Stomach smooth muscle (tissue), 2 donors: ENCODE measurements around the gene BTBD9.

Source experiments
- H3K27ac ChIP-seq: one replicate; pipeline ENCODE4 v1.7.0; 2013; ENCODE audit warnings: mild to moderate bottlenecking, low read length, inconsistent platforms
- H3K27me3 ChIP-seq, 2 donors: one replicate each; pipeline ENCODE4 v1.7.0; 2013; ENCODE audit warnings: low read length in 2 of 2; ENCODE audit not compliant: insufficient read depth in 2 of 2, control insufficient read depth in 1 of 2
- H3K36me3 ChIP-seq, 2 donors: one replicate each; pipeline ENCODE4 v1.7.0; 2013; ENCODE audit warnings: low read length in 2 of 2; ENCODE audit not compliant: control insufficient read depth in 2 of 2, insufficient read depth in 2 of 2
- H3K4me1 ChIP-seq: one replicate; pipeline ENCODE4 v1.7.0; 2013; ENCODE audit warnings: low read length; ENCODE audit not compliant: control insufficient read depth, insufficient read depth
- H3K4me3 ChIP-seq, 2 donors: one replicate each; pipeline ENCODE4 v1.7.0; 2013; ENCODE audit warnings: low read length in 2 of 2
- H3K9ac ChIP-seq, 2 donors: one replicate each; pipeline ENCODE4 v1.7.0; 2013; ENCODE audit warnings: low read length in 2 of 2, mild to moderate bottlenecking in 1 of 2
- H3K9me3 ChIP-seq, 2 donors: one replicate each; pipeline ENCODE4 v1.7.0; 2013; ENCODE audit warnings: low read length in 2 of 2; ENCODE audit not compliant: control insufficient read depth in 2 of 2
- donor health status: healthy.
- donor health status: Pancreatic carcinoma.

BTBD9 gene

GRCh38 chr6:38676974-38677544, 37.3 kb upstream of the BTBD9 start:
- Histone ChIP-seq H3K9ac (no peak overlapping the region), H3K9me3 (no peaks in the 10 kb centered on the region), H3K27ac (no peak overlapping the region), H3K4me3 (no peak overlapping the region), H3K4me1 (no peaks in the 10 kb centered on the region), H3K27me3 (no peaks in the 10 kb centered on the region), H3K36me3 (peaks cover 13 to 15% of the 10 kb centered on the region in 2 donors)

DNA sequence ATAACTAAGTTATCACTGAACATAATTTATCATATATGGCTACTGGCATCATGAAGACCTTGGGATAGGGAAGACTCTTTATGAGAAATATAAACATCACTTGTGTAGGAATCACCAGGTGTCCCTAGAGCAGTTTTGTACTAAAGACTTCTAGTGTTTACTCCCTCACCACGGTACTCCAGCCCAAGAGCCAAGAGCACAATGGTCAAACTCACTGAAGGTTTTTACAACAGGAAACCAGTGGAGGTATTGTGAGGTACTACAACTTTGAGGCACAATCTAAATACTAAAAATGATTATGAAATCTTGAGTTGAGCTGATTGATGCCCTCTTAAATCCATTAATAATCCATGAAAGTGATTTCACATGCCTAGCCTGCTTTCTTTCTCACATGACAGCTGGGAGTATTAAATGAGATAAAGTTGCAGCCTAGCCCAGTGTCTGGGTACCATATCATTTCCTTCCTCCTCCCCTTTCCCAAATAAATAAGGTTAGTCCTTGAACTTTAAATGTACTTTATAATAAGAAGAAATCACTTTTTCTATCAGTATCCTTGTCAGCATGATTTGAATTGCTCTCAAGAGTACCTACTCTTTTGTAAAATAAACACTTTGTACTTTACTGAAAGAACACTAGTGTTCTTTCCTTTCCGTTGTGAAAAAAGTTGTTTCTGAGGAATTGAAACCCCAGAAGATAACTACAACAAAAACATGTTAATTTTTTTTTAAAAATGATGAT, 36.7 kb upstream of the BTBD9 start:
- H3K27me3 ChIP-seq, result no peaks in the 10 kb centered on the region
- peaks cover 9 to 10% of the 10 kb centered on the region in 2 donors for H3K36me3 ChIP-seq
- no peak overlapping the region for H3K4me3 ChIP-seq
- no peaks in the 10 kb centered on the region for H3K9me3 ChIP-seq
- no peaks in the 10 kb centered on the region for H3K4me1 ChIP-seq
- H3K9ac ChIP-seq, result no peak overlapping the region
- H3K27ac ChIP-seq, result no peak overlapping the region

- Histone ChIP-seq H3K27me3 (no peaks in the 10 kb centered on the region), H3K4me3 (no peak overlapping the region), H3K4me1 (no peaks in the 10 kb centered on the region), H3K9me3 (no peaks in the 10 kb centered on the region), H3K36me3 (peaks cover 7 to 9% of the 10 kb centered on the region in 2 donors), H3K9ac (no peak overlapping the region), H3K27ac (no peak overlapping the region)
These were observed 33.9 kb upstream of the BTBD9 start for GRCh38 chr6:38673397-38674165.

GRCh38 chr6:38671885-38672467, 32.2 kb upstream of the BTBD9 start:
- Histone ChIP-seq H3K9me3 (no peaks in the 10 kb centered on the region), H3K4me1 (no peaks in the 10 kb centered on the region), H3K27me3 (no peaks in the 10 kb centered on the region), H3K36me3 (peaks cover 0 to 9% of the 10 kb centered on the region in 2 donors), H3K9ac (no peak overlapping the region), H3K27ac (no peak overlapping the region), H3K4me3 (no peak overlapping the region)

GRCh38 chr6:38658418-38659167, 18.9 kb upstream of the BTBD9 start:
- Histone ChIP-seq H3K9ac (no peak overlapping the region), H3K27ac (no peak overlapping the region), H3K27me3 (no peaks in the 10 kb centered on the region), H3K4me3 (no peak overlapping the region), H3K36me3 (peaks cover 0 to 2% of the 10 kb centered on the region in 2 donors), H3K4me1 (no peaks in the 10 kb centered on the region), H3K9me3 (no peaks in the 10 kb centered on the region)

DNA sequence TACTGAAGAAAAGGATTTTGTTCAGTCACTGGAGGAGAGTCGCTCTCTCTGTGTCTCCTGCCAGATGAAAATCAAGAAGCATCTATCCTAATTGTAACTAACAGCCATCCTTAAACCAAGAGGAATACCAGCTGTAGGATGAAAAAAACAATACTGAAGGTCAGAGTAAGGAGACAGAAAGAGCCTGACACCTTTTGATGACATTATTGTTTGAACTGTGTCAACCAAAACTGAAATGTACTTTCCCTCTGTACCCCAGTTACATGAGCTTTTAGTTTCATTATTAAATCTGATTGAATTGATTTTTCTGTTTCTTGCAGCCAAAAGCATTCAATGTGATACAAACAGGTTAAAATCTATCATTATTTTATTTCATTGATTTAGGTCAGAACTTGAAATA, 17.2 kb upstream of the BTBD9 start:
- no peaks in the 10 kb centered on the region for H3K9me3 ChIP-seq
- no peak overlapping the region for H3K4me3 ChIP-seq
- no peak overlapping the region for H3K9ac ChIP-seq
- no peaks in the 10 kb centered on the region for H3K27me3 ChIP-seq
- H3K4me1 ChIP-seq, result no peaks in the 10 kb centered on the region
- H3K27ac ChIP-seq, result no peak overlapping the region
- peaks cover 0 to 2% of the 10 kb centered on the region in 2 donors for H3K36me3 ChIP-seq

GRCh38 chr6:38654263-38654662, 14.5 kb upstream of the BTBD9 start:
- no peaks in the 10 kb centered on the region for H3K9me3 ChIP-seq
- peaks cover 2 to 4% of the 10 kb centered on the region in 2 donors for H3K36me3 ChIP-seq
- no peak overlapping the region for H3K27ac ChIP-seq
- H3K4me1 ChIP-seq, result no peaks in the 10 kb centered on the region
- H3K4me3 ChIP-seq, result no peak overlapping the region
- no peak overlapping the region for H3K9ac ChIP-seq
- no peaks in the 10 kb centered on the region for H3K27me3 ChIP-seq

- H3K4me3 ChIP-seq, result no peak overlapping the region
- H3K36me3 ChIP-seq, result peaks cover 0 to 4% of the 10 kb centered on the region in 2 donors
- H3K9me3 ChIP-seq, result no peaks in the 10 kb centered on the region
- no peak overlapping the region for H3K9ac ChIP-seq
- no peaks in the 10 kb centered on the region for H3K27me3 ChIP-seq
- no peak overlapping the region for H3K27ac ChIP-seq
- no peaks in the 10 kb centered on the region for H3K4me1 ChIP-seq
These were observed 11.5 kb upstream of the BTBD9 start for GRCh38 chr6:38651121-38651784.

DNA sequence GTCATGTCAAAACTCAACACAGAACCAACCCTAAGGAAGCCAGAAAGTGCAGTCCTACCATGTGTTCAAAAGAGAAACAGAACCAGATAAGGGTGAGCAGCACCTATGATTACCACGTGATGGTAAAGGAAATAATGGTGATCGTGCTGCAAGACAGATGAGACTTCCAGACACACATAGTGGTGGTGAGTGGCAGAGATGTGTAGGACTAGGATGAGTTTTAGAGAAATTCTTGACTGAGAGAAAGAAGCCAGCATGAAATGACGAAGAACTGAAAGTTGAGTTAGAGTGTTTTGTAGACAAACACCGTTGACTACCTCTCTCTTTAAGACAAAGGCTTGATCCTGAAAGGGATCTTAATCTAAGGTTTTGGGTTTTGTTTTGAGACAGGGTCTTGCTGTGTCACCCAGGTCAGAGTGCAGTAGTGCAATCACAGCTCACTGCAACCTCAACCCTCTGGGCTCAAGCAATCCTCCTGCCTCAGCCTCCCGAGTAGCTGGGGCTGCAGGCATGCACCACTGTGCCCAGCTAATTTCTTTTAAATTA, 10.6 kb upstream of the BTBD9 start:
- Histone ChIP-seq H3K9me3 (no peaks in the 10 kb centered on the region), H3K9ac (no peak overlapping the region), H3K27ac (no peak overlapping the region), H3K4me1 (no peaks in the 10 kb centered on the region), H3K27me3 (no peaks in the 10 kb centered on the region), H3K36me3 (peaks cover 0 to 4% of the 10 kb centered on the region in 2 donors), H3K4me3 (no peak overlapping the region)
